H1 (cell line): ENCODE results near the gene TSHZ2. TPM values are rescaled to one million over a fixed set of nuclear protein-coding genes. Genes with fewer than 3 reads are reported as not detected.

ENCODE experiments used
- CHD7 ChIP-seq: fragments of 300-600 bp; sonication (generic); IDR thresholded peaks from 2 replicates; pipeline ENCODE4 v1.7.1; 2012; ENCODE audit warnings: low read length, moderate library complexity, mild to moderate bottlenecking, inconsistent platforms; ENCODE audit not compliant: insufficient replicate concordance
- CREB1 ChIP-seq: IDR thresholded peaks from 2 replicates; pipeline ENCODE4 v1.6.1; 2012; ENCODE audit warnings: inconsistent platforms
- SP2 ChIP-seq: IDR thresholded peaks from 2 replicates; pipeline ENCODE4 v1.6.1; 2012; ENCODE audit warnings: mild to moderate bottlenecking, low read length, inconsistent platforms
- SRF ChIP-seq: IDR thresholded peaks from 2 replicates; pipeline ENCODE4 v1.6.1; 2011; ENCODE audit warnings: mild to moderate bottlenecking, low read depth, low read length, moderate library complexity
- TAF1 ChIP-seq: IDR thresholded peaks from 2 replicates; pipeline ENCODE4 v1.6.1; 2011; ENCODE audit warnings: mild to moderate bottlenecking, low read depth, low read length
- TBP ChIP-seq: IDR thresholded peaks from 2 replicates; pipeline ENCODE4 v1.6.1; 2011; ENCODE audit warnings: low read depth, low read length, improper control_type of control experiment
- TCF12 ChIP-seq: IDR thresholded peaks from 2 replicates; pipeline ENCODE4 v1.6.1; 2011; ENCODE audit warnings: low read depth, mild to moderate bottlenecking, low read length
- polyA plus RNA-seq, 7 experiments: library from polyadenylated mRNA; depleted of rRNA in 3 of 7; stranded (reverse) in 5 of 7; unstranded in 2 of 7; fragments of >200 nt in 5 of 7; fragments of 200-250 nt in 2 of 7; gene quantifications; 1 replicate in 5 of 7; 2 replicates in 1 of 7; 4 replicates in 1 of 7; pipeline versions ENCODE4 v1.2.1 to v1.2.3, GENCODE V29; 2011 to 2013; ENCODE audit warnings: missing spikeins in 2 of 7, mixed read lengths in 2 of 7
- total RNA-seq: library from RNA; stranded (reverse); fragmentation: NEBNext Ultra II Directional; extraction: Animal tissue kit (Norgen Biotek cat#: 25700); gene quantifications from 2 replicates; pipeline ENCODE4 v1.2.1, GENCODE V29; 2021

The TSHZ2 gene
- total and polyA plus RNA-seq, 2 of the 8 experiments (the other 6 are each of a cell fraction or from before 2014, with no cell fraction given), result 0.14 to 0.30 TPM

DNA sequence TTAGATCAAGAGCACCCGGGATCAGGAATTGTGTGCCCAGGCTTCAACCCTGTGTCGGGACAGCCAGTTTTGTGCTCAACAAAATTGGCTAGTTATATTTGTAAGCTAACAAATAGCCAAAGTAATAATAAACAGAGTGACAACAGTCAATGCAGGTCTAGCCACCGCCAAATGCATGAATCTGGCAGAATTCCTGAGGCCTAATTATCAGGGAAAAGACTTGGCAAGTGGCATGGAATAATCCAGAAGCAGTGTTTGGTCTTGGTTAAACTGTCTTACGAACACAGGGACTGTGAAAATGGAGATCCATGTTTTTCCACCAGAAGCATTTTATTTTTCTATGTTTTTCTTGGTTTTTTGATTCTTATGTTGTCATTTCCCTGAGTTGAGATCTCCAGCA, 352.7 kb downstream of the TSHZ2 start (continued):
- TF ChIP-seq CHD7, result no peak
- no peak for TF ChIP-seq SRF
- TF ChIP-seq CREB1, result no peak
- TF ChIP-seq TCF12, result no peak
- no peak for TF ChIP-seq TAF1
- TF ChIP-seq SP2, result no peak
- TF ChIP-seq TBP, result no peak
